IMR-90 (cell line): ENCODE data around the gene PGBD4.

Source experiments
- BHLHE40 ChIP-seq: fragments of 150-350 bp; IDR thresholded peaks from 2 replicates; pipeline ENCODE4 v1.6.1; 2016; ENCODE audit warnings: mild to moderate bottlenecking, low read depth, low read length
- CEBPB ChIP-seq: IDR thresholded peaks from 2 replicates; pipeline ENCODE4 v1.6.1; 2012; ENCODE audit warnings: low read depth, low read length, improper control_type of control experiment
- CTCF ChIP-seq: conservative IDR thresholded peaks from 2 replicates; pipeline ENCODE4 v1.5.1; 2012; ENCODE audit warnings: mild to moderate bottlenecking, low read depth, low read length, improper control_type of control experiment
- MAZ ChIP-seq: IDR thresholded peaks from 2 replicates; pipeline ENCODE4 v1.6.1; 2012; ENCODE audit warnings: low read depth, mild to moderate bottlenecking, low read length, improper control_type of control experiment, moderate library complexity, borderline replicate concordance
- MXI1 ChIP-seq: IDR thresholded peaks from 2 replicates; pipeline ENCODE4 v1.6.1; 2012; ENCODE audit warnings: low read depth, mild to moderate bottlenecking, low read length, moderate library complexity, borderline replicate concordance
- POLR2A ChIP-seq: IDR thresholded peaks from 2 replicates; pipeline ENCODE4 v1.6.1; 2012; ENCODE audit warnings: mild to moderate bottlenecking, low read depth, low read length
- RCOR1 ChIP-seq: IDR thresholded peaks from 2 replicates; pipeline ENCODE4 v1.6.1; 2012; ENCODE audit warnings: mild to moderate bottlenecking, low read length, improper control_type of control experiment; ENCODE audit not compliant: insufficient replicate concordance
- RFX5 ChIP-seq: IDR thresholded peaks from 2 replicates; pipeline ENCODE4 v1.8.0; 2012; ENCODE audit warnings: low read depth, mild to moderate bottlenecking, low read length, moderate library complexity
- SMC3 ChIP-seq: fragments of 150-350 bp; IDR thresholded peaks from 2 replicates; pipeline ENCODE4 v1.6.1; 2016; ENCODE audit warnings: low read depth, mild to moderate bottlenecking, antibody characterized with exemption, low read length, moderate library complexity
- USF2 ChIP-seq: fragments of 150-350 bp; IDR thresholded peaks from 2 replicates; pipeline ENCODE4 v1.6.1; 2017; ENCODE audit warnings: mild to moderate bottlenecking, antibody characterized with exemption, low read length, low read depth

- TF ChIP-seq RFX5, result no peak
- no peak for TF ChIP-seq CTCF
- no peak for TF ChIP-seq MAZ
- TF ChIP-seq POLR2A, result no peak
- no peak for TF ChIP-seq BHLHE40
- no peak for TF ChIP-seq SMC3
- no peak for TF ChIP-seq USF2
- no peak for TF ChIP-seq RCOR1
- TF ChIP-seq CEBPB, result no peak
- TF ChIP-seq MXI1, result no peak
Measured at GRCh38 chr15:34119291-34119690, 17.4 kb downstream of the PGBD4 start.
